Gastrocnemius medialis (tissue), 4 donors: Measurements from ENCODE around the gene SFMBT1.

Experiments used
- POLR2A ChIP-seq, 2 donors: fragments of 450-650 bp; IDR thresholded peaks; one replicate each; pipeline ENCODE4 v1.6.1; 2017; ENCODE audit warnings: antibody characterized with exemption in 2 of 2, mild to moderate bottlenecking in 2 of 2, moderate library complexity in 2 of 2
- TF ChIP-seq, protein P1 (sequence below), 5 experiments: fragments of 450-650 bp in 3 of 5; fragments of 200-600 bp in 2 of 5; sonication (generic) in 2 of 5; IDR thresholded peaks in 4 of 5; conservative IDR thresholded peaks in 1 of 5; 1 replicate in 4 of 5; 2 replicates in 1 of 5; pipeline ENCODE4 v1.5.1; 2016 to 2019; ENCODE audit warnings: antibody characterized with exemption in 5 of 5, mild to moderate bottlenecking in 3 of 5, moderate library complexity in 3 of 5

GRCh38 chr3:52896613-52897012 is 149.3 kb downstream of the SFMBT1 start:
- no peak for TF ChIP-seq POLR2A (IDR thresholded peaks at IDR 0.05)
- TF ChIP-seq, protein P1, sequence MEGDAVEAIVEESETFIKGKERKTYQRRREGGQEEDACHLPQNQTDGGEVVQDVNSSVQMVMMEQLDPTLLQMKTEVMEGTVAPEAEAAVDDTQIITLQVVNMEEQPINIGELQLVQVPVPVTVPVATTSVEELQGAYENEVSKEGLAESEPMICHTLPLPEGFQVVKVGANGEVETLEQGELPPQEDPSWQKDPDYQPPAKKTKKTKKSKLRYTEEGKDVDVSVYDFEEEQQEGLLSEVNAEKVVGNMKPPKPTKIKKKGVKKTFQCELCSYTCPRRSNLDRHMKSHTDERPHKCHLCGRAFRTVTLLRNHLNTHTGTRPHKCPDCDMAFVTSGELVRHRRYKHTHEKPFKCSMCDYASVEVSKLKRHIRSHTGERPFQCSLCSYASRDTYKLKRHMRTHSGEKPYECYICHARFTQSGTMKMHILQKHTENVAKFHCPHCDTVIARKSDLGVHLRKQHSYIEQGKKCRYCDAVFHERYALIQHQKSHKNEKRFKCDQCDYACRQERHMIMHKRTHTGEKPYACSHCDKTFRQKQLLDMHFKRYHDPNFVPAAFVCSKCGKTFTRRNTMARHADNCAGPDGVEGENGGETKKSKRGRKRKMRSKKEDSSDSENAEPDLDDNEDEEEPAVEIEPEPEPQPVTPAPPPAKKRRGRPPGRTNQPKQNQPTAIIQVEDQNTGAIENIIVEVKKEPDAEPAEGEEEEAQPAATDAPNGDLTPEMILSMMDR (IDR thresholded peaks at IDR 0.05 in 4 of 5, conservative IDR thresholded peaks at IDR 0.05 in 1 of 5), result no peak
